Measurements from ENCODE around the gene RABL6. TPM values are rescaled to one million over a fixed set of nuclear protein-coding genes. Genes with fewer than 3 reads are reported as not detected.
"Not testable (repeated sequence)": the region's sequence is repeated elsewhere in the genome, so short reads cannot be mapped to it uniquely, and the experiment has no call there.

The RABL6 gene
- total RNA-seq, 2 donors from 2014 or later: 69.8 to 72.8 TPM

- peak; percentile 82 for ATAC-seq
- DNase-seq: peak; percentile 93 to 98 (median 96)
- Histone ChIP-seq H3K4me1 (peaks cover 57% of the 10 kb centered on the region), H3K27me3 (no peaks in the 10 kb centered on the region), H3K4me3 (peak overlapping the region in 1 of 2 donors; percentile 3), H3K9me3 (no peaks in the 10 kb centered on the region), H3K27ac (peak overlapping the region; percentile 71 to 87 (median 85)), H3K36me3 (replicated peaks in 1 of 2; ENCODE audit: insufficient read depth in 1 of 2, low read depth in 2 of 2) (no peaks in the 10 kb centered on the region)
- intact Hi-C loops (cut with DNase I): no loop called here
- TF ChIP-seq, protein P1, sequence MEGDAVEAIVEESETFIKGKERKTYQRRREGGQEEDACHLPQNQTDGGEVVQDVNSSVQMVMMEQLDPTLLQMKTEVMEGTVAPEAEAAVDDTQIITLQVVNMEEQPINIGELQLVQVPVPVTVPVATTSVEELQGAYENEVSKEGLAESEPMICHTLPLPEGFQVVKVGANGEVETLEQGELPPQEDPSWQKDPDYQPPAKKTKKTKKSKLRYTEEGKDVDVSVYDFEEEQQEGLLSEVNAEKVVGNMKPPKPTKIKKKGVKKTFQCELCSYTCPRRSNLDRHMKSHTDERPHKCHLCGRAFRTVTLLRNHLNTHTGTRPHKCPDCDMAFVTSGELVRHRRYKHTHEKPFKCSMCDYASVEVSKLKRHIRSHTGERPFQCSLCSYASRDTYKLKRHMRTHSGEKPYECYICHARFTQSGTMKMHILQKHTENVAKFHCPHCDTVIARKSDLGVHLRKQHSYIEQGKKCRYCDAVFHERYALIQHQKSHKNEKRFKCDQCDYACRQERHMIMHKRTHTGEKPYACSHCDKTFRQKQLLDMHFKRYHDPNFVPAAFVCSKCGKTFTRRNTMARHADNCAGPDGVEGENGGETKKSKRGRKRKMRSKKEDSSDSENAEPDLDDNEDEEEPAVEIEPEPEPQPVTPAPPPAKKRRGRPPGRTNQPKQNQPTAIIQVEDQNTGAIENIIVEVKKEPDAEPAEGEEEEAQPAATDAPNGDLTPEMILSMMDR (IDR thresholded peaks at IDR 0.05): peak in 1 of 7 experiments; percentile 6
- TF ChIP-seq POLR2A (IDR thresholded peaks at IDR 0.05): peak; percentile 38 to 73 (median 62)
- WGBS, 2 donors: 0 to 1% methylated on average over 10 to 38 of the region's 63 CpGs
Measured at GRCh38 chr9:136799854-136800657, 7.7 kb upstream of the RABL6 start.

DNA sequence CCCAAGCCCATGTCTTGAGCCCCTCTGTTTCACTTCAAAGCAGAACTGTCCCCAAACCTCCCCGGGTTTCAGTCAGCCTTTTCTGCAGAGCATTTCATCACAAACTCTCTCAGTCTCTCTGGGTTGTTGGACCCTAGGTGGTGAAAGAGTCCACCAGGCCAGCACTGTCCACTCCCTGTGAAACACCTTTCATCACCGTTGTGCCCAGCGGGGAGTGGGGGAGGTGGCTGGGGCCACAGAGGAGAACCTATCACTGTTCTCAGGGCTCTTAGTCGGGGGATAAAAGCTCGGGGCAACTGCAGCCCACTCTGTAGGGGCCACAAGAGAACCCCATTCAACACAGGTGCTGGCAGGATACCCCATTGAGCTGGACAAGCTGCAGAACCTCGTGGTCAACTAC lies 5.4 kb upstream of the RABL6 start:
- peaks cover 52% of the 10 kb centered on the region for H3K4me1 ChIP-seq
- DNase-seq (peak in 1 of 4 donors; percentile 2), ATAC-seq (no peak)
- no peaks in the 10 kb centered on the region for H3K27me3 ChIP-seq
- intact Hi-C loops (cut with DNase I): no loop called here
- TF ChIP-seq, protein P1 (IDR thresholded peaks at IDR 0.05): no peak
- no peak for TF ChIP-seq POLR2A (IDR thresholded peaks at IDR 0.05)
- H3K9me3 ChIP-seq: no peaks in the 10 kb centered on the region
- H3K4me3 ChIP-seq: no peak overlapping the region
- 88 to 90% methylated on average over 3 to 6 of the region's 6 CpGs for WGBS, 2 donors
- no peak overlapping the region for H3K27ac ChIP-seq
- no peaks in the 10 kb centered on the region for H3K36me3 ChIP-seq (replicated peaks in 1 of 2; ENCODE audit: insufficient read depth in 1 of 2, low read depth in 2 of 2)

GRCh38 chr9:136803009-136803550 lies 4.7 kb upstream of the RABL6 start:
- H3K27me3 ChIP-seq; H3K36me3 ChIP-seq (replicated peaks in 1 of 2; ENCODE audit: insufficient read depth in 1 of 2, low read depth in 2 of 2); H3K9me3 ChIP-seq; H3K4me3 ChIP-seq; intact Hi-C loops (cut with DNase I); ATAC-seq; H3K27ac ChIP-seq: not testable (repeated sequence)
- peaks cover 49% of the 10 kb centered on the region for H3K4me1 ChIP-seq
- 89 to 90% methylated on average over 2 to 9 of the region's 9 CpGs for WGBS, 2 donors
- peak in 1 of 4 donors; percentile 2 for DNase-seq

- Histone ChIP-seq H3K27ac (no peak overlapping the region), H3K9me3 (no peaks in the 10 kb centered on the region), H3K4me3 (no peak overlapping the region), H3K4me1 (peaks cover 45% of the 10 kb centered on the region), H3K36me3 (replicated peaks in 1 of 2; ENCODE audit: insufficient read depth in 1 of 2, low read depth in 2 of 2) (no peaks in the 10 kb centered on the region), H3K27me3 (no peaks in the 10 kb centered on the region)
- DNase-seq: peak in 2 of 4 donors; percentile 1 to 12
- WGBS, 2 donors: 93 to 95% methylated on average over 22 of the region's 22 CpGs
- no peak for ATAC-seq
- TF ChIP-seq, protein P1 (IDR thresholded peaks at IDR 0.05): no peak
- no peak for TF ChIP-seq POLR2A (IDR thresholded peaks at IDR 0.05)
- intact Hi-C loops (cut with DNase I): no loop called here
Measured at GRCh38 chr9:136803551-136804508, 3.9 kb upstream of the RABL6 start.

Data from body of pancreas (tissue), 4 donors.